HEK293 (cell line): ENCODE results near the gene CREB5.
A peak's percentile ranks its signal among the peaks of the same experiment; 100 is the strongest.

Experiments
- ATF2 ChIP-seq: fragments of 450-650 bp; formaldehyde crosslinking; IDR thresholded peaks from 2 replicates; pipeline ENCODE4 v1.5.1; 2016; ENCODE audit warnings: missing biosample characterization, missing genetic modification characterization, low read depth
- ELK4 ChIP-seq: IDR thresholded peaks from 2 replicates; pipeline ENCODE4 v1.6.1; 2011; ENCODE audit warnings: mild to moderate bottlenecking, low read depth, low read length, borderline replicate concordance
- FEZF1 ChIP-seq: fragments of 450-650 bp; formaldehyde crosslinking; IDR thresholded peaks from 2 replicates; pipeline ENCODE4 v1.5.1; 2016; ENCODE audit warnings: missing biosample characterization, missing genetic modification characterization
- HIC1 ChIP-seq: fragments of 450-650 bp; formaldehyde crosslinking; IDR thresholded peaks from 2 replicates; pipeline ENCODE4 v1.5.1; 2016; ENCODE audit warnings: missing biosample characterization, missing genetic modification characterization
- KLF17 ChIP-seq: fragments of 450-650 bp; formaldehyde crosslinking; IDR thresholded peaks from 2 replicates; pipeline ENCODE4 v1.5.1; 2016; ENCODE audit warnings: missing biosample characterization, missing genetic modification characterization
- OVOL3 ChIP-seq: fragments of 450-650 bp; formaldehyde crosslinking; IDR thresholded peaks from 2 replicates; pipeline ENCODE4 v1.5.1; 2016; ENCODE audit warnings: missing biosample characterization, missing genetic modification characterization
- YY1 ChIP-seq: fragments of 450-650 bp; formaldehyde crosslinking; IDR thresholded peaks from 2 replicates; pipeline ENCODE4 v1.5.1; 2018; ENCODE audit warnings: missing biosample characterization, missing genetic modification characterization
- ZBTB20 ChIP-seq: fragments of 450-650 bp; formaldehyde crosslinking; IDR thresholded peaks from 2 replicates; pipeline ENCODE4 v1.5.1; 2016; ENCODE audit warnings: missing biosample characterization, missing genetic modification characterization
- ZBTB26 ChIP-seq: fragments of 450-650 bp; formaldehyde crosslinking; optimal IDR thresholded peaks from 2 replicates; pipeline ENCODE3; 2016; ENCODE audit warnings: missing biosample characterization, mild to moderate bottlenecking, missing genetic modification characterization
- ZNF274 ChIP-seq, 2 experiments: fragments of 200-500 bp in 1 of 2; fragments of 450-650 bp in 1 of 2; sonication (Bioruptor generic) in 1 of 2; formaldehyde crosslinking in 1 of 2; IDR thresholded peaks; 2 replicates each; pipeline versions ENCODE4 v1.5.1 to v1.6.1; 2014 to 2016; ENCODE audit warnings: borderline replicate concordance in 1 of 2, inconsistent platforms in 1 of 2, low read length in 1 of 2, missing biosample characterization in 1 of 2, missing genetic modification characterization in 1 of 2
- ZNF280D ChIP-seq: fragments of 450-650 bp; formaldehyde crosslinking; IDR thresholded peaks from 2 replicates; pipeline ENCODE4 v1.5.1; 2016; ENCODE audit warnings: missing biosample characterization, missing genetic modification characterization
- ZNF311 ChIP-seq: fragments of 450-650 bp; formaldehyde crosslinking; IDR thresholded peaks from 2 replicates; pipeline ENCODE4 v1.5.1; 2017; ENCODE audit warnings: missing biosample characterization, missing genetic modification characterization, borderline replicate concordance
- ZNF362 ChIP-seq: fragments of 450-650 bp; formaldehyde crosslinking; IDR thresholded peaks from 2 replicates; pipeline ENCODE4 v1.5.1; 2016; ENCODE audit warnings: missing biosample characterization, missing genetic modification characterization
- ZNF426 ChIP-seq: fragments of 450-650 bp; formaldehyde crosslinking; IDR thresholded peaks from 2 replicates; pipeline ENCODE4 v1.5.1; 2017; ENCODE audit warnings: missing biosample characterization, missing genetic modification characterization, mild to moderate bottlenecking, inconsistent platforms, moderate library complexity
- ZNF449 ChIP-seq: fragments of 450-650 bp; formaldehyde crosslinking; IDR thresholded peaks from 2 replicates; pipeline ENCODE4 v1.5.1; 2017; ENCODE audit warnings: missing biosample characterization, mild to moderate bottlenecking, missing genetic modification characterization, moderate library complexity
- ZNF529 ChIP-seq: fragments of 450-650 bp; formaldehyde crosslinking; IDR thresholded peaks from 2 replicates; pipeline ENCODE4 v1.5.1; 2017; ENCODE audit warnings: missing genetic modification characterization, missing biosample characterization; ENCODE audit not compliant: insufficient replicate concordance
- ZNF555 ChIP-seq: fragments of 450-650 bp; formaldehyde crosslinking; conservative IDR thresholded peaks from 2 replicates; pipeline ENCODE4 v1.5.1; 2017; ENCODE audit warnings: missing biosample characterization, mild to moderate bottlenecking, missing genetic modification characterization, inconsistent platforms
- ZNF580 ChIP-seq: fragments of 450-650 bp; formaldehyde crosslinking; IDR thresholded peaks from 2 replicates; pipeline ENCODE4 v1.5.1; 2016; ENCODE audit warnings: missing biosample characterization, missing genetic modification characterization
- ZNF629 ChIP-seq: fragments of 450-650 bp; formaldehyde crosslinking; IDR thresholded peaks from 2 replicates; pipeline ENCODE4 v1.5.1; 2017; ENCODE audit warnings: missing biosample characterization, missing genetic modification characterization
- ZNF660 ChIP-seq: fragments of 450-650 bp; IDR thresholded peaks from 2 replicates; pipeline ENCODE4 v1.5.1; 2018; ENCODE audit warnings: missing biosample characterization, mild to moderate bottlenecking, missing genetic modification characterization
- ZNF776 ChIP-seq: fragments of 450-650 bp; formaldehyde crosslinking; IDR thresholded peaks from 2 replicates; pipeline ENCODE4 v1.5.0; 2017; ENCODE audit warnings: missing biosample characterization, missing genetic modification characterization, borderline replicate concordance
- ZSCAN18 ChIP-seq: fragments of 450-650 bp; formaldehyde crosslinking; IDR thresholded peaks from 2 replicates; pipeline ENCODE4 v1.5.1; 2016; ENCODE audit warnings: missing biosample characterization, missing genetic modification characterization

CREB5 gene

GRCh38 chr7:28572321-28573058, 160.2 kb downstream of the CREB5 start (continued):
- TF ChIP-seq ZSCAN18 (tag by site-specific recombination), result no peak
- TF ChIP-seq ATF2 (tag by site-specific recombination), result no peak
- TF ChIP-seq ZNF629 (tag by site-specific recombination), result peak; percentile 46; the same call in 1 of the 2 replicates
- TF ChIP-seq ZNF776 (tag by site-specific recombination), result no peak
- no peak for TF ChIP-seq ZNF449 (tag by site-specific recombination)
- TF ChIP-seq ELK4, result no peak
- no peak for TF ChIP-seq ZNF274 (IDR thresholded peaks at IDR 0.05; ENCODE audit: low read length)
- TF ChIP-seq ZNF274 (tag by site-specific recombination; IDR thresholded peaks at IDR 0.05; ENCODE audit: borderline replicate concordance), result no peak
- no peak for TF ChIP-seq ZNF280D (tag by site-specific recombination)
- no peak for TF ChIP-seq ZNF529 (tag by site-specific recombination)
- no peak for TF ChIP-seq ZNF362 (tag by site-specific recombination)
- peak; percentile 67; the same call in 1 of the 2 replicates for TF ChIP-seq KLF17
- TF ChIP-seq ZNF580 (tag by site-specific recombination), result 0 out of 2 replicates have a peak, but pooled peaks have one; percentile 37
- TF ChIP-seq ZBTB26 (tag by site-specific recombination), result no peak
- TF ChIP-seq ZBTB20 (tag by site-specific recombination), result peak; percentile 95
- no peak for TF ChIP-seq ZNF311
- TF ChIP-seq OVOL3 (tag by site-specific recombination), result peak; percentile 81
- peak; percentile 55; the same call in 1 of the 2 replicates for TF ChIP-seq YY1
- no peak for TF ChIP-seq ZNF426
- TF ChIP-seq ZNF555, result no peak
- no peak; the same call in 1 of the 2 replicates for TF ChIP-seq ZNF660 (tag by site-specific recombination)
- TF ChIP-seq HIC1 (tag by site-specific recombination), result no peak
- peak; percentile 99 for TF ChIP-seq FEZF1 (tag by site-specific recombination)
